ENCODE measurements around the gene STARD3NL. TPM values are rescaled to one million over a fixed set of nuclear protein-coding genes. Genes with fewer than 3 reads are reported as not detected.

Gene STARD3NL
- total and polyA plus RNA-seq, 2 experiments from 2014 or later = 55.1 to 55.3 TPM

DNA sequence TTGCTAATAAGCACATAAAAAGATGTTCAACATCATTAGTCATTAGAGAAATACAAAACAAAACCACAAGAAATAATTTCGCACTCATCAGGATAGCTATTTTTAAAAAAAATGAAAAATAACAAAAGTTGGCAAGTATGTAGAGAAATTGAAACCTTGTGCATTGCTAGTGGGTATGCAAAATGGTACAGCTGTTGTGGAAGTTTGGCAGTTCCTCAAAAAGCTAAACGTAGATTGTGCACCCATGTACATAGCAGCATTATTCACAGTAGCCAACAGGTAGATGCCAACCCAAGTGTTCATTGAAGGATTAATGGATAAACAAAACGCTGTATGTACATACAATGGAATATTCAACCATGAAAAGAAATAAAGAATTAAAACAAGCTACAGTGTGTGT, 35.3 kb upstream of the STARD3NL start:
- Histone ChIP-seq H3K27me3 (ENCODE audit: insufficient read depth) (no peaks in the 10 kb centered on the region), H3K36me3 (ENCODE audit: insufficient read depth) (no peaks in the 10 kb centered on the region), H3F3A (replicated peaks; ENCODE audit: low read depth) (no peaks in the 10 kb centered on the region), H3K27ac (ENCODE audit: low read depth) (no peak overlapping the region), H3K4me2 (no peak overlapping the region), H4K20me1 (replicated peaks; ENCODE audit: insufficient read depth) (no peaks in the 10 kb centered on the region), H3K4me1 (ENCODE audit: insufficient read depth) (no peaks in the 10 kb centered on the region), H2AFZ (no peak overlapping the region), H3K4me3 (no peak overlapping the region), H3K9me2 (ENCODE audit: insufficient read depth) (no peaks in the 10 kb centered on the region), H3K79me2 (replicated peaks; ENCODE audit: insufficient read depth) (no peaks in the 10 kb centered on the region)
- no peak for DNase-seq (ENCODE audit: low spot score)
- Mint-ChIP-seq H3K36me3 (ENCODE audit: low read depth) (no peaks in the 10 kb centered on the region), H3K27me3 (ENCODE audit: insufficient read depth, low read depth, poor library complexity) (no peaks in the 10 kb centered on the region), H3K27ac (no peak overlapping the region), H3K4me3 (no peak overlapping the region), H3K4me1 (no peaks in the 10 kb centered on the region), H3K9me3 (no peaks in the 10 kb centered on the region)
- no peak for ATAC-seq
- TF ChIP-seq JUNB (IDR thresholded peaks at IDR 0.05; ENCODE audit: unreplicated experiment) = no peak
- TF ChIP-seq ZNF462 (CRISPR knock-in tag; IDR thresholded peaks at IDR 0.05) = no peak
- TF ChIP-seq STAT1 (IDR thresholded peaks at IDR 0.05; ENCODE audit: unreplicated experiment) = no peak
- TF ChIP-seq EZH2 (IDR thresholded peaks at IDR 0.05; ENCODE audit: low read depth, unreplicated experiment) = no peak
- no peak for TF ChIP-seq EZH2phosphoT487 (IDR thresholded peaks at IDR 0.05; ENCODE audit: unreplicated experiment)
- TF ChIP-seq ZNF331 (CRISPR knock-in tag; IDR thresholded peaks at IDR 0.05; ENCODE audit: low read depth) = no peak
- TF ChIP-seq, protein P1, sequence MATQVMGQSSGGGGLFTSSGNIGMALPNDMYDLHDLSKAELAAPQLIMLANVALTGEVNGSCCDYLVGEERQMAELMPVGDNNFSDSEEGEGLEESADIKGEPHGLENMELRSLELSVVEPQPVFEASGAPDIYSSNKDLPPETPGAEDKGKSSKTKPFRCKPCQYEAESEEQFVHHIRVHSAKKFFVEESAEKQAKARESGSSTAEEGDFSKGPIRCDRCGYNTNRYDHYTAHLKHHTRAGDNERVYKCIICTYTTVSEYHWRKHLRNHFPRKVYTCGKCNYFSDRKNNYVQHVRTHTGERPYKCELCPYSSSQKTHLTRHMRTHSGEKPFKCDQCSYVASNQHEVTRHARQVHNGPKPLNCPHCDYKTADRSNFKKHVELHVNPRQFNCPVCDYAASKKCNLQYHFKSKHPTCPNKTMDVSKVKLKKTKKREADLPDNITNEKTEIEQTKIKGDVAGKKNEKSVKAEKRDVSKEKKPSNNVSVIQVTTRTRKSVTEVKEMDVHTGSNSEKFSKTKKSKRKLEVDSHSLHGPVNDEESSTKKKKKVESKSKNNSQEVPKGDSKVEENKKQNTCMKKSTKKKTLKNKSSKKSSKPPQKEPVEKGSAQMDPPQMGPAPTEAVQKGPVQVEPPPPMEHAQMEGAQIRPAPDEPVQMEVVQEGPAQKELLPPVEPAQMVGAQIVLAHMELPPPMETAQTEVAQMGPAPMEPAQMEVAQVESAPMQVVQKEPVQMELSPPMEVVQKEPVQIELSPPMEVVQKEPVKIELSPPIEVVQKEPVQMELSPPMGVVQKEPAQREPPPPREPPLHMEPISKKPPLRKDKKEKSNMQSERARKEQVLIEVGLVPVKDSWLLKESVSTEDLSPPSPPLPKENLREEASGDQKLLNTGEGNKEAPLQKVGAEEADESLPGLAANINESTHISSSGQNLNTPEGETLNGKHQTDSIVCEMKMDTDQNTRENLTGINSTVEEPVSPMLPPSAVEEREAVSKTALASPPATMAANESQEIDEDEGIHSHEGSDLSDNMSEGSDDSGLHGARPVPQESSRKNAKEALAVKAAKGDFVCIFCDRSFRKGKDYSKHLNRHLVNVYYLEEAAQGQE (IDR thresholded peaks at IDR 0.05; ENCODE audit: unreplicated experiment) = no peak
- no peak for TF ChIP-seq CREB1 (CRISPR knock-in tag; IDR thresholded peaks at IDR 0.05; ENCODE audit: low read depth)
- TF ChIP-seq CTCF (conservative IDR thresholded peaks at IDR 0.05; ENCODE audit: low read depth in 2 of 2) = no peak
- no peak for TF ChIP-seq NANOG (IDR thresholded peaks at IDR 0.05; ENCODE audit: borderline replicate concordance)
- TF ChIP-seq ZNF114 (CRISPR knock-in tag; IDR thresholded peaks at IDR 0.05) = no peak
